ENCODE measurements around the gene JMJD7. TPM values are rescaled to one million over a fixed set of nuclear protein-coding genes. Genes with fewer than 3 reads are reported as not detected.

Gene JMJD7
- total RNA-seq, 1 experiment from 2014 or later = 10.9 TPM

- no peak overlapping the region for H3K4me3 Mint-ChIP-seq (ENCODE audit: unreplicated experiment)
- BruUV-seq (replicated peaks) = no TSS peak
- no peak overlapping the region for H3K4me3 ChIP-seq (ENCODE audit: low read depth, low read length)
- peaks cover 13% of the 10 kb centered on the region for H3K4me1 Mint-ChIP-seq (ENCODE audit: low read depth, unreplicated experiment)
- CTCF ChIA-PET = no interaction called here
- no peaks in the 10 kb centered on the region for H3K9me3 Mint-ChIP-seq (ENCODE audit: unreplicated experiment)
- POLR2A ChIA-PET = interaction anchor here (0.8 kb wide), 1 partner anchor 22 kb away, joined by 3 read pairs; the partner anchor contains the start of gene MAPKBP1
- H3K27me3 ChIP-seq (replicated peaks; ENCODE audit: control insufficient read depth, insufficient read depth, low read length) = no peaks in the 10 kb centered on the region
- no peaks in the 10 kb centered on the region for H3K27me3 Mint-ChIP-seq (ENCODE audit: insufficient read depth, unreplicated experiment)
- no peak for TF ChIP-seq CTCF (IDR thresholded peaks at IDR 0.05; ENCODE audit: insufficient read depth in 1 of 2, low read depth in 1 of 2, low read length in 1 of 2, severe bottlenecking in 1 of 2, unreplicated experiment in 1 of 2)
- no peak for DNase-seq
- H3K9me3 ChIP-seq = no peaks in the 10 kb centered on the region
- H3K4me1 ChIP-seq = peaks cover 25% of the 10 kb centered on the region
- intact Hi-C loops (cut with micrococcal nuclease; ENCODE audit: unreplicated experiment) = no loop called here
- no peak overlapping the region for H3K27ac Mint-ChIP-seq (ENCODE audit: unreplicated experiment)
- no peaks in the 10 kb centered on the region for H3K36me3 ChIP-seq (ENCODE audit: control insufficient read depth, insufficient read depth, low read length)
- peaks cover 15% of the 10 kb centered on the region for H3K36me3 Mint-ChIP-seq (ENCODE audit: insufficient read depth, unreplicated experiment)
Observed at GRCh38 chr15:41795996-41796856, 31.7 kb upstream of the JMJD7 start.

GRCh38 chr15:41797201-41797944 is 30.5 kb upstream of the JMJD7 start:
- BruUV-seq (replicated peaks) = no TSS peak
- ChIA-PET POLR2A (no interaction called here), CTCF (no interaction called here)
- Mint-ChIP-seq H3K9me3 (ENCODE audit: unreplicated experiment) (no peaks in the 10 kb centered on the region), H3K4me3 (ENCODE audit: unreplicated experiment) (no peak overlapping the region), H3K27ac (ENCODE audit: unreplicated experiment) (no peak overlapping the region), H3K4me1 (ENCODE audit: low read depth, unreplicated experiment) (peaks cover 7% of the 10 kb centered on the region), H3K36me3 (ENCODE audit: insufficient read depth, unreplicated experiment) (peaks cover 12% of the 10 kb centered on the region), H3K27me3 (ENCODE audit: insufficient read depth, unreplicated experiment) (no peaks in the 10 kb centered on the region)
- H3K27me3 ChIP-seq (replicated peaks; ENCODE audit: control insufficient read depth, insufficient read depth, low read length) = no peaks in the 10 kb centered on the region
- intact Hi-C loops (cut with micrococcal nuclease; ENCODE audit: unreplicated experiment) = no loop called here
- H3K4me1 ChIP-seq = peaks cover 20% of the 10 kb centered on the region
- DNase-seq = no peak
- H3K36me3 ChIP-seq (ENCODE audit: control insufficient read depth, insufficient read depth, low read length) = no peaks in the 10 kb centered on the region
- TF ChIP-seq CTCF (IDR thresholded peaks at IDR 0.05; ENCODE audit: insufficient read depth in 1 of 2, low read depth in 1 of 2, low read length in 1 of 2, severe bottlenecking in 1 of 2, unreplicated experiment in 1 of 2) = no peak
- H3K9me3 ChIP-seq = no peaks in the 10 kb centered on the region
- no peak overlapping the region for H3K4me3 ChIP-seq (ENCODE audit: low read depth, low read length)

DNA sequence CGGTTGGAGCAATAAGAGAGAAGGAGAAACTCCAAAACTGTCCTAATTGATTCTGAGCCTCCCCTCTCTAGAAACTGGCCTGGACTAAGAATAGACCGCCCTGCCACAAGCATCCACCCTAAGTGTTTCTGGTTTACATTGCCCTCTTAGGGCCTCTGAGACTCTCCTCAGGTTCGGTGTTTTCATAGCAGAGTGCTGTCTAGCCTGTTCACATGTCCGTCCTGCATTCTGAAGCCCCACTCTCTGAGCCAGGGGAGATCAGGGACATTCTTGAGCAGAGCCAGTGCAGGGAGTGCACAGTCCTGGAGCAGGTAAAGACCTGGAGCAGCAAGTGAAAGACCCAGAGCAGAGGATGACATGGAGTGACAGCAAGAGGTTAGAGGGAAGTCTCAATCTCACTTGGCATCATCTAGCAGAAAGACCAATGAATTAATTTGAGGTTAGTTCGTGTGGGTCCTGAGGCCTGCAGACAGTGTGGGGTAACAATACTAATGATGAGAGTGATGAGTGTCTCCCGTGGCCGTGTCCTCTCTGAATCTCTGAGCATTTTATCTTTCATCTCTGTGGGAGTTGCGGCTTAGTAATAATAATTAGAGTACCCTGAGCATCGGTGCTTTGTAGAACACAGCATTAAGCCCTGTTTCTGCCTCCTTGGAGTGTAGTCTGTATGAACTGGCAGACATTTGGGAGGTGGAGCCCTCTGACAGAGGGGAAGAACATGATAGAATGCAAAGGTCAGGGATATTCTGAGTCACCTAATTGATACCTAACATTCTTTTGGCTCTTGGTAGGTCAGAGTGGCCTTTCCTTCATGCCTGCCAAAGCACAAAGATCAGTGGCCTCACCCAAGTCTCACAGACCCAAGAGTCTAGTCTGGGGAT is 29.0 kb upstream of the JMJD7 start:
- no TSS peak for BruUV-seq (replicated peaks)

More for the DNA sequence above, 29.0 kb upstream of the JMJD7 start:
- ChIA-PET CTCF (no interaction called here), POLR2A (no interaction called here)
- Histone ChIP-seq H3K36me3 (ENCODE audit: control insufficient read depth, insufficient read depth, low read length) (no peaks in the 10 kb centered on the region), H3K27me3 (replicated peaks; ENCODE audit: control insufficient read depth, insufficient read depth, low read length) (no peaks in the 10 kb centered on the region), H3K9me3 (no peaks in the 10 kb centered on the region), H3K4me3 (ENCODE audit: low read depth, low read length) (no peak overlapping the region), H3K4me1 (peaks cover 20% of the 10 kb centered on the region)
- Mint-ChIP-seq H3K4me1 (ENCODE audit: low read depth, unreplicated experiment) (peaks cover 7% of the 10 kb centered on the region), H3K27ac (ENCODE audit: unreplicated experiment) (no peak overlapping the region), H3K9me3 (ENCODE audit: unreplicated experiment) (no peaks in the 10 kb centered on the region), H3K27me3 (ENCODE audit: insufficient read depth, unreplicated experiment) (no peaks in the 10 kb centered on the region), H3K4me3 (ENCODE audit: unreplicated experiment) (no peak overlapping the region), H3K36me3 (ENCODE audit: insufficient read depth, unreplicated experiment) (peaks cover 12% of the 10 kb centered on the region)
- no peak for TF ChIP-seq CTCF (IDR thresholded peaks at IDR 0.05; ENCODE audit: insufficient read depth in 1 of 2, low read depth in 1 of 2, low read length in 1 of 2, severe bottlenecking in 1 of 2, unreplicated experiment in 1 of 2)
- DNase-seq = no peak
- intact Hi-C loops (cut with micrococcal nuclease; ENCODE audit: unreplicated experiment) = no loop called here
